T-helper 17 cell (primary cell): Measurements from ENCODE around the gene LGALS9B. TPM values are rescaled to one million over a fixed set of nuclear protein-coding genes. Genes with fewer than 3 reads are reported as not detected.
"Not testable (repeated sequence)": the region's sequence is repeated elsewhere in the genome, so short reads cannot be mapped to it uniquely, and the experiment has no call there.

Source experiments
- ATAC-seq: fragments of 150-1000 bp; cut with Tn5 transposase; 2 replicates; pipeline ENCODE4 v1.10.0; 2021; ENCODE audit warnings: mild to moderate bottlenecking, moderate library complexity
- DNase-seq, 3 donors: peaks; one replicate each; pipeline versions ENCODE4 v3.0.0 to v3.0.0-alpha.2; 2020 to 2021
- H3K9me3 ChIP-seq: one replicate; pipeline ENCODE4 v1.7.0; 2013; ENCODE audit warnings: low read length, mild to moderate bottlenecking; ENCODE audit not compliant: control insufficient read depth, poor library complexity, severe bottlenecking
- H3K27ac Mint-ChIP-seq: one replicate; pipeline ENCODE4 v1.8.0; 2022; ENCODE audit warnings: mild to moderate bottlenecking, moderate library complexity, mixed read lengths
- H3K27me3 Mint-ChIP-seq: one replicate; pipeline ENCODE4 v1.8.0; 2022; ENCODE audit warnings: mixed read lengths
- H3K36me3 Mint-ChIP-seq: one replicate; pipeline ENCODE4 v1.8.0; 2022; ENCODE audit warnings: low read depth, mixed read lengths
- H3K4me1 Mint-ChIP-seq: one replicate; pipeline ENCODE4 v1.8.0; 2022; ENCODE audit warnings: mild to moderate bottlenecking, mixed read lengths
- H3K4me3 Mint-ChIP-seq: one replicate; pipeline ENCODE4 v1.8.0; 2022; ENCODE audit warnings: mild to moderate bottlenecking, moderate library complexity, mixed read lengths
- total RNA-seq, 4 donors: library from RNA in 2 of 4; stranded (reverse) in 2 of 4; gene quantifications; one replicate each; pipeline ENCODE4 v1.2.3 and lab custom pipeline; 2022 to 2026

The LGALS9B gene
- total RNA-seq: not detected
- 0 reads per million in 2 donors for total RNA-seq (lab: John Stamatoyannopoulos, UW)

DNA sequence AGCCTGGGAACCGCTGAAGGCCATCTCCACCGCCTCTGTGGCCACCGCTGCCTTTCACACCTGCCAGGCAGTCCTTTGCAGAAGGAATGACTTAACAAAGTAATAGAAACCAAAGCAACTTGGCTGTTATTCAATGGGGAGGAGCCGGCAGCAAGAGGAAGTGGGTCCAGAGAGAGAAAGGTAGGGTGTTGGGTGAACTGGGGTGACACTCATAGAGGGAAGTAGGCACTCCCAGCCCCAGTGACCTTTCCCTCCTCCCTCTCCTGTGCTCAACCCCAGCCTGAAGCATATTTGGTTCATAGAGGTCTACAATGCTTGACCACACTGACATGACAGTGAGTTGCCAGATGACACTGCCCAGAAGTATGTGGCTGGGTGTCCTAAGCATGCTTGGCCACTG is at the start of gene LGALS9B:
TSS of gene LGALS9B (minus strand) at position 93 of the 400 bp plus-strand sequence. CDS start at position 24, 69 bp downstream.
- H3K9me3 ChIP-seq, H3K36me3 Mint-ChIP-seq, H3K27ac Mint-ChIP-seq, H3K4me3 Mint-ChIP-seq, H3K27me3 Mint-ChIP-seq, DNase-seq, H3K4me1 Mint-ChIP-seq: not testable (repeated sequence)
- peak; percentile 50 for ATAC-seq

DNA sequence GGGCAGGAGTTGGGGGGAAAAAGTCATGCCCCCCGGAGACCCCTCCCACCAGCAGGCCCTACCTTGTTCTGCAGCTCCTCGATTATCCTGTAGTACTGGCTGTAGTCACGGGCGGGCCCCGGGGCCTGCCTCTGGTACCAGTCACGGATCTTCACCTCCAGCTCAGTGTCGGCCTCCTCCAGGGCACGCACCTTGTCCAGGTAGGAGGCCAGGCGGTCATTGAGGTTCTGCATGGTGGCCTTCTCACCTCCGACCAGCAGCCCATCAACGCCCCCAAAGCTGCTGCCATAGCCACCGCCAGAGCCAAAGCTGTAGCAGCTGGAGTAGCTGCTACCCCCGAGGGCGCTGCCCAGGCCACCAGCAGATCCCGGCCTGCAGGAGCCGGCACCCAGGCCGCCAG is 49.6 kb upstream of the LGALS9B start:
- H3K4me3 Mint-ChIP-seq, H3K27me3 Mint-ChIP-seq, H3K9me3 ChIP-seq, ATAC-seq, DNase-seq, H3K27ac Mint-ChIP-seq, H3K36me3 Mint-ChIP-seq, H3K4me1 Mint-ChIP-seq: not testable (repeated sequence)

DNA sequence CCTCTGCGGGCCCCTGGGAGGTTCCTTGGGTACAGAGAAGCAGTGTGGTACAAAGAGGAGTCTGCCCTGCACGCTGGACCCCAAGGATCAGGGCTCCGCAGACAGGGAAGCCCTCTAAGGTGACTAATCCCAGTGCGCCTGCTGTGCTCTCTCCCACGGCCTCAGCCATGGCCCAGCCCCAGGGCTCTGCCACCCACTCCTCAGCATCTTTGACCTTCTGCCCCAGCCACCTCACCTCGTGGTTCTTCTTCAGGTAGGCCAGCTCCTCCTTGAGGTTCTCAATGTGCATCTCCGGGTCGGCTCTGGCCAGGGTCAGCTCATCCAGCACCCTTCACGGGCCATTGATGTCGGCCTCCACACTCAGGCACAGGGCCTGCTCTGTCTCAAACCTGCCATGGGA is 47.8 kb upstream of the LGALS9B start:
- not testable (repeated sequence) for H3K4me3 Mint-ChIP-seq, H3K36me3 Mint-ChIP-seq, H3K27me3 Mint-ChIP-seq, ATAC-seq, H3K4me1 Mint-ChIP-seq, H3K9me3 ChIP-seq, DNase-seq, H3K27ac Mint-ChIP-seq

GRCh38 chr17:20513539-20513938 is 46.2 kb upstream of the LGALS9B start:
- not testable (repeated sequence) for H3K9me3 ChIP-seq, H3K36me3 Mint-ChIP-seq, ATAC-seq, DNase-seq, H3K4me3 Mint-ChIP-seq, H3K27ac Mint-ChIP-seq, H3K4me1 Mint-ChIP-seq, H3K27me3 Mint-ChIP-seq

- not testable (repeated sequence) for H3K4me3 Mint-ChIP-seq, H3K27me3 Mint-ChIP-seq, H3K9me3 ChIP-seq, ATAC-seq, H3K4me1 Mint-ChIP-seq, DNase-seq, H3K27ac Mint-ChIP-seq, H3K36me3 Mint-ChIP-seq
Observed at GRCh38 chr17:20512378-20512777, 45.0 kb upstream of the LGALS9B start.

DNA sequence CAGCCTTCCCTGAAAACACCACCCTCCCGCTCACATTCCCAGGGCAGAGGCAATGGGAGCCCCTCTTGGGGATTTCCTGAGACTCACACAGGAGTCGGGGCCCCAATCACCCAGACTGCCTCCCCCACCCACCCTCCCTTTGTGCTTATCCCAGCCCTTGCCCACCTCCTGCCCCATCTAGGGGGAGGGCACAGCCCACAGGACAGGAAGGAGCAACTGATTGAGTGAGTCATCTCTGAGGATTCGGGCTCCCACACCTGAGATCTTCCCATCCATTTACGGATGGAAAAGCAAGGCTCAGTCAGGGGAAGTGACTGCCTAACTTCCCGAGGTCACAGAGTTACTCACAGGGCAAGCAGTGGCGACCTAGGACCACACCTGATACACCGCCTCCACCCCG is 44.4 kb upstream of the LGALS9B start:
- not testable (repeated sequence) for ATAC-seq, H3K9me3 ChIP-seq, H3K27ac Mint-ChIP-seq

GRCh38 chr17:20505333-20505732 is 38.0 kb upstream of the LGALS9B start:
- H3K9me3 ChIP-seq, H3K4me1 Mint-ChIP-seq, H3K4me3 Mint-ChIP-seq, H3K36me3 Mint-ChIP-seq, H3K27me3 Mint-ChIP-seq, DNase-seq, ATAC-seq, H3K27ac Mint-ChIP-seq: not testable (repeated sequence)

More for the DNA sequence above, 44.4 kb upstream of the LGALS9B start:
- H3K36me3 Mint-ChIP-seq, DNase-seq, H3K27me3 Mint-ChIP-seq, H3K4me1 Mint-ChIP-seq, H3K4me3 Mint-ChIP-seq: not testable (repeated sequence)

- H3K27me3 Mint-ChIP-seq, H3K27ac Mint-ChIP-seq, H3K9me3 ChIP-seq, H3K36me3 Mint-ChIP-seq, ATAC-seq, H3K4me1 Mint-ChIP-seq, DNase-seq, H3K4me3 Mint-ChIP-seq: not testable (repeated sequence)
Observed at GRCh38 chr17:20504388-20505066, 37.2 kb upstream of the LGALS9B start.

GRCh38 chr17:20501896-20502295 is 34.6 kb upstream of the LGALS9B start:
- not testable (repeated sequence) for DNase-seq, ATAC-seq, H3K9me3 ChIP-seq, H3K27me3 Mint-ChIP-seq, H3K4me1 Mint-ChIP-seq, H3K36me3 Mint-ChIP-seq, H3K27ac Mint-ChIP-seq, H3K4me3 Mint-ChIP-seq

DNA sequence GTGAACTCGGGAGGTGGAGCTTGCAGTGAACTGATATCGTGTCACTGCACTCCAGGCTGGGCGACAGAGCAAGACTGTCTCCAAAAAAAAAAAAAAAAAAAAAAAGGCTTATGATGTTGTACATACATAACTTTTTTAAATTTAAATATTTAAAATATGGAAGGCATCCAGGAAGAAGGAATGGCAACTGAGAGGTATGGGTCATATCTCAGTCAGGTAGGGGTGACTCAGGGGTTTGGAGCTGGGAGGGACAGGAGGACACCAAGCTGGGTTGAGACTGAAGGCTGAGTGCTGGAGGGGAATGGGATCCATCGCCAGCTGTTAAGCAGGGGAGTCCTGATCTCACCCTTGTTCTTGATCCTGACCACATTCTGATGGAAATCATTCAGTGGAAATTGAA is 33.0 kb upstream of the LGALS9B start:
- DNase-seq: not testable (repeated sequence)

DNA sequence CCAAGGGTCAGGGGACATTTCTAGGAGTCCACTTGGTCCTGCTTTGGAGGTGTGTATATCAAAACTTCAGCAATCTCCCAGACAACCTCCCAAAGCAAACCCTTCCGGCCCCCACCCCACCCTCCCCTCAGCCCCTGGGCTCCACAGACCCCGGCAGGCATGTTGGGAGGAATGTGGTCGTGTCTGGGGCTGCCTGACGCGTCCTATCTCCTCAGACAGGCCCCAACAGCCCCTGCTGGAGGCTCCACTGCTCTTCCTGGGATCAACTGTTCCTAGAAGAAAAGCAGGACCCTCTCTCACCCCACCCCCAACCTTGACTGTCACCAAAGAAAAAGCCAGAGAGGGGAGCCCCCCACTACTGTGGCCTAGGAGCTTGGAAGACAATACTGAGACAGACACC is 28.1 kb upstream of the LGALS9B start:
- H3K27ac Mint-ChIP-seq, ATAC-seq, H3K4me3 Mint-ChIP-seq, H3K36me3 Mint-ChIP-seq, H3K9me3 ChIP-seq, H3K27me3 Mint-ChIP-seq, H3K4me1 Mint-ChIP-seq, DNase-seq: not testable (repeated sequence)

More for the DNA sequence above, 33.0 kb upstream of the LGALS9B start:
- not testable (repeated sequence) for H3K4me3 Mint-ChIP-seq, H3K4me1 Mint-ChIP-seq, ATAC-seq, H3K9me3 ChIP-seq, H3K27ac Mint-ChIP-seq, H3K27me3 Mint-ChIP-seq, H3K36me3 Mint-ChIP-seq

DNA sequence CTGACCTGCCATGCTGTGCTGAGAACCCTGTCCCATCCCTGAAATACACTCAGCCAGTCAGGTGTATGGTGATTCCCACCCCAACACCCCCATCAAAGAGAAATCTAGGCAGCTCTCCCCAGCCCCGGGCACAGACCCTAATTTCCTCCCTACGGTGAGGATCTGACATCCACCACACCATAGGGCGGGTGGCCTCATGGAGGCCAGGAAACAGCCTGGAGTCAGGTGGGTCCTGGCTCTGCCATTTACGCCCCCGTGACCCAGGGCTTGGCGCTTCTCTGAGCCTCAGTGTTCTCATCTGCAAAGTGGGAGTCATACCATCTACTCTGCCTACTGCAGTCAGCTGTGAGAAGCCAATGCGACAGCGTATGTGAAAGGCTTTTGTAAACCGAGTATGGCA is 27.4 kb upstream of the LGALS9B start:
- H3K9me3 ChIP-seq, H3K27ac Mint-ChIP-seq, DNase-seq, H3K27me3 Mint-ChIP-seq, H3K4me3 Mint-ChIP-seq, H3K36me3 Mint-ChIP-seq, H3K4me1 Mint-ChIP-seq, ATAC-seq: not testable (repeated sequence)

- not testable (repeated sequence) for ATAC-seq, H3K27me3 Mint-ChIP-seq, H3K4me1 Mint-ChIP-seq, DNase-seq, H3K9me3 ChIP-seq, H3K4me3 Mint-ChIP-seq, H3K36me3 Mint-ChIP-seq, H3K27ac Mint-ChIP-seq
Observed at GRCh38 chr17:20494147-20494546, 26.8 kb upstream of the LGALS9B start.

GRCh38 chr17:20492971-20493370 is 25.6 kb upstream of the LGALS9B start:
- ATAC-seq, H3K4me3 Mint-ChIP-seq, H3K27ac Mint-ChIP-seq, H3K4me1 Mint-ChIP-seq, H3K9me3 ChIP-seq, H3K27me3 Mint-ChIP-seq, H3K36me3 Mint-ChIP-seq, DNase-seq: not testable (repeated sequence)
